NCI-H69 (cell line): Measurements from ENCODE around the gene SEM1.
A peak's percentile ranks its signal among the peaks of the same experiment; 100 is the strongest.
"Not testable (repeated sequence)": the region's sequence is repeated elsewhere in the genome, so short reads cannot be mapped to it uniquely, and the experiment has no call there.

Source experiments
- DNase-seq: peaks from one replicate; lab custom pipeline; 2025; lab: John Stamatoyannopoulos, UW

Gene SEM1

GRCh38 chr7:96663457-96663856 lies 46.2 kb downstream of the SEM1 start:
- DNase-seq: peak; percentile 89

- peak; percentile 70 for DNase-seq
Measured at GRCh38 chr7:96662151-96662550, 47.5 kb downstream of the SEM1 start.

DNA sequence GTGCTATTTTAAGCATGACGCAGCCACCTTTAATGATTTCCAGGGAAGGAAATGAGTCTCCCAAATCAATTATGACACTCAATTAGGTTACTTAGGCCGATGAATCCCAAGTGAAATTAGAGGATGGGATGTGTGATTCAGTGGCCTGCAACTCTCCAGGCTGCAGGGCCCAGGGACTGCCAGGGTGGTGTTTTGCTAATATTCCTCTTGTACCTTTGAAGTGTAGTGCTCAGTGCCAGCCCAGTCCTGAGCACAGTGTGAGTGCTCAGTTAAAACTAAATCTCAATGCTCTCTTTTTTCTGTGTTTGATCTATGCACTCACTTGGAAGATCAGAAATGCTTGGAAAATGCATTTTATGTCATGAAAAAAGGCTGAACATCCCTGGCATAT lies 51.6 kb downstream of the SEM1 start:
- no peak for DNase-seq

GRCh38 chr7:96657347-96658021 lies 52.2 kb downstream of the SEM1 start:
- DNase-seq: peak; percentile 99

GRCh38 chr7:96655956-96656355 lies 53.7 kb downstream of the SEM1 start:
- peak; percentile 58 for DNase-seq

DNA sequence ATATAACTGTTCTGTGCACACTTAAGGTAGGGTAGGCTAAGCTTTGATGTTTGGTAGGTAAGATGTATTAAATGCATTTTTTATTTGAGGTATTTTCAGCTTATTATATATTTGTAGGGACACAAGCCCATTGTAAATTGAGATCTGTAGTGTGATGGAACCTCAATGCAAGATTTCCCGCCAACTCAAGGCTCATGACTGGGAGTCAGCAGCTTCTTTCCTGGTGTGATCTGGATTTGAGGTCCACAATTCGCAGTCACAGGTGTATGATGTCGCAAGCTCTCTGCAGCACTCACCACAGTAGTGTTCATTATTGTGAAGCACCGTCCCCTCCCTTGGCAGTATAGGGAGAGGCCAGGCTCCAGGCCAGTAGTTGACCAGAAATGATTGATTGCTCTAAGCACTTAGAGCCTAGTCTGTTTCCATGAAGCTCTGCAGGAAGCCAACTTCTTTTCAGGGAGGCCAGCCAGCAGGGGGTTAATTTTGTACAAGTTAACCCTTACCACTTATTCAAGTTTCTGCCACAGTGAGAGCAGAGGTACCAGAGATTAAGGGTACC lies 54.9 kb downstream of the SEM1 start:
- peak; percentile 100 for DNase-seq

- DNase-seq: no peak
Measured at GRCh38 chr7:96649981-96650380, 59.7 kb downstream of the SEM1 start.

GRCh38 chr7:96648784-96649183 lies 60.9 kb downstream of the SEM1 start:
- DNase-seq: no peak

DNA sequence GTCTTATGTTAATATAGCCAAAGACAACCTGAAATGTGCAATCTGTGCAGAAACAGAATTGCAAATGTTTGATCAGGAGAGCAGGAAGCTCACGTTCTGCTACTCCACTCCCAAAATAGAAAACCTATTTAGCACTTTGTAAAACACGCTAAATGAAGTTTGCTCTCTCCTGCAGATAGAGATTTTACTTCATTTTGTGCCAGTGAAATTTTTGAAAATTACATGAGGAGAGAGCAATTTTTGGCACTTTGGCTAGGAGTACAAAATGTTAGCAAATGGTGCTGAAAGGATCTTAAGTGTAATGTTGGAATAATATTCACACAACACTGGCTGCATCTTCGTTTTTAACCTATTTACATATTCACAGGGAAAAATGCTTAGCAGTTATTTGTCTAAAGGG lies 61.9 kb downstream of the SEM1 start:
- DNase-seq: no peak

- no peak for DNase-seq
Measured at GRCh38 chr7:96645084-96645483, 64.6 kb downstream of the SEM1 start.

DNA sequence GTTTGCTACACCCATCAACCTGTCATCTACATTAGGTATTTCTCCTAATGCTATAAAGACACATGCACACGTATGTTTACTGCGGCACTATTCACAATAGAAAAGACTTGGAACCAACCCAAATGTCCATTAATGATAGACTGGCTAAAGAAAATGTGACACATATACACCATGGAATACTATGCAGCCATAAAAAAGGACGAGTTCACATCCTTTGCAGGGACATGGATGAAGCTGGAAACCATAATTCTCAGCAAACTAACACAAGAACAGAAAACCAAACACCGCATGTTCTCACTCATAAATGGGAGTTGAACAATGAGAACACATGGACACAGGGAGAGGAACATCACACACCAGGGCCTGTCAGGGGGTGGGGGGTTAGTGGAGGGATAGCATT lies 66.2 kb downstream of the SEM1 start:
- DNase-seq: not testable (repeated sequence)

- DNase-seq: no peak
Measured at GRCh38 chr7:96640054-96640453, 69.6 kb downstream of the SEM1 start.
